ENCODE results near the gene MPDU1. TPM values are rescaled to one million over a fixed set of nuclear protein-coding genes. Genes with fewer than 3 reads are reported as not detected.

The MPDU1 gene
- total RNA-seq, 1 experiment from 2014 or later = 50.9 TPM

DNA sequence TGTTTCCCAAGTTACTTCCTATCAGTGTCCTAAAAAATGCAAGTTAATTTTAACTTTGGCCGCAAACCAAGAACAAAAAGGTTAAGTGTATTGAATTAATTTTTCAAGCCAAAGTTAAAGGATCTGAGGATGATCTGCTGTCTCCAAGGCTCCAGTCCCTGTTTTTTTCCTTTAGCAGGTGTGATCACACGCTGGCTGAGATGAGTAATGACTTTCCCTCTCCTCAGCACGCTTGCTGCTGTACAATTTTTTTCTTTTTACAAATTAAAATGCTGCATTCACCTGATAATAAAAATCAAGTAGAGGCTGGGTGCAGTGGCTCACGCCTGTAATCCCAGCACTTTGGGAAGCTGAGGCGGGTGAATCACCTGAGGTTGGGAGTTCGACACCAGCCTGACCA, 38.7 kb upstream of the MPDU1 start:
- peaks cover 6 to 16% of the 10 kb centered on the region in 2 experiments for H3K4me1 ChIP-seq (ENCODE audit: control insufficient read depth in 1 of 2, insufficient read depth in 2 of 2, low read length in 2 of 2)
- intact Hi-C loops (cut with micrococcal nuclease) = no loop called here
- DNase-seq (ENCODE audit: low read depth, low spot score) (no peak), ATAC-seq (no peak)
- no peak overlapping the region for H2AFZ ChIP-seq (ENCODE audit: low read depth, low read length, poor library complexity, severe bottlenecking)
- BruUV-seq (replicated peaks) = no TSS peak
- no peak overlapping the region for H3K9ac ChIP-seq (ENCODE audit: low read length)
- no peaks in the 10 kb centered on the region for H4K20me1 ChIP-seq (ENCODE audit: insufficient read depth)
- no peaks in the 10 kb centered on the region for H3K9me2 ChIP-seq (ENCODE audit: insufficient read depth)
- H3K4me2 ChIP-seq (ENCODE audit: low read length) = no peak overlapping the region
- H3K4me3 ChIP-seq (replicated peaks in 1 of 2; ENCODE audit: low read depth in 1 of 2, low read length in 2 of 2) = no peak overlapping the region
- TF ChIP-seq, protein P1, sequence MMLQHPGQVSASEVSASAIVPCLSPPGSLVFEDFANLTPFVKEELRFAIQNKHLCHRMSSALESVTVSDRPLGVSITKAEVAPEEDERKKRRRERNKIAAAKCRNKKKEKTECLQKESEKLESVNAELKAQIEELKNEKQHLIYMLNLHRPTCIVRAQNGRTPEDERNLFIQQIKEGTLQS (IDR thresholded peaks at IDR 0.05) = no peak
- no peak for TF ChIP-seq ZFX (IDR thresholded peaks at IDR 0.05)
- TF ChIP-seq ELF1 (IDR thresholded peaks at IDR 0.05; ENCODE audit: borderline replicate concordance, low read depth) = no peak
- TF ChIP-seq YY1 (IDR thresholded peaks at IDR 0.05; ENCODE audit: extremely low read depth, insufficient replicate concordance, low read depth, low read length) = no peak
- TF ChIP-seq TCF7L2 (IDR thresholded peaks at IDR 0.05; ENCODE audit: borderline replicate concordance, extremely low read depth, insufficient read depth, insufficient read length) = no peak
- no peak for TF ChIP-seq EZH2 (IDR thresholded peaks at IDR 0.05)
- TF ChIP-seq, protein P2, sequence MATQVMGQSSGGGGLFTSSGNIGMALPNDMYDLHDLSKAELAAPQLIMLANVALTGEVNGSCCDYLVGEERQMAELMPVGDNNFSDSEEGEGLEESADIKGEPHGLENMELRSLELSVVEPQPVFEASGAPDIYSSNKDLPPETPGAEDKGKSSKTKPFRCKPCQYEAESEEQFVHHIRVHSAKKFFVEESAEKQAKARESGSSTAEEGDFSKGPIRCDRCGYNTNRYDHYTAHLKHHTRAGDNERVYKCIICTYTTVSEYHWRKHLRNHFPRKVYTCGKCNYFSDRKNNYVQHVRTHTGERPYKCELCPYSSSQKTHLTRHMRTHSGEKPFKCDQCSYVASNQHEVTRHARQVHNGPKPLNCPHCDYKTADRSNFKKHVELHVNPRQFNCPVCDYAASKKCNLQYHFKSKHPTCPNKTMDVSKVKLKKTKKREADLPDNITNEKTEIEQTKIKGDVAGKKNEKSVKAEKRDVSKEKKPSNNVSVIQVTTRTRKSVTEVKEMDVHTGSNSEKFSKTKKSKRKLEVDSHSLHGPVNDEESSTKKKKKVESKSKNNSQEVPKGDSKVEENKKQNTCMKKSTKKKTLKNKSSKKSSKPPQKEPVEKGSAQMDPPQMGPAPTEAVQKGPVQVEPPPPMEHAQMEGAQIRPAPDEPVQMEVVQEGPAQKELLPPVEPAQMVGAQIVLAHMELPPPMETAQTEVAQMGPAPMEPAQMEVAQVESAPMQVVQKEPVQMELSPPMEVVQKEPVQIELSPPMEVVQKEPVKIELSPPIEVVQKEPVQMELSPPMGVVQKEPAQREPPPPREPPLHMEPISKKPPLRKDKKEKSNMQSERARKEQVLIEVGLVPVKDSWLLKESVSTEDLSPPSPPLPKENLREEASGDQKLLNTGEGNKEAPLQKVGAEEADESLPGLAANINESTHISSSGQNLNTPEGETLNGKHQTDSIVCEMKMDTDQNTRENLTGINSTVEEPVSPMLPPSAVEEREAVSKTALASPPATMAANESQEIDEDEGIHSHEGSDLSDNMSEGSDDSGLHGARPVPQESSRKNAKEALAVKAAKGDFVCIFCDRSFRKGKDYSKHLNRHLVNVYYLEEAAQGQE (IDR thresholded peaks at IDR 0.05; ENCODE audit: low read depth) = no peak
- no peak for TF ChIP-seq EGR1 (IDR thresholded peaks at IDR 0.05; ENCODE audit: low read depth)
- TF ChIP-seq FOSL1 (IDR thresholded peaks at IDR 0.05; ENCODE audit: low read depth) = no peak
- TF ChIP-seq, protein P3, sequence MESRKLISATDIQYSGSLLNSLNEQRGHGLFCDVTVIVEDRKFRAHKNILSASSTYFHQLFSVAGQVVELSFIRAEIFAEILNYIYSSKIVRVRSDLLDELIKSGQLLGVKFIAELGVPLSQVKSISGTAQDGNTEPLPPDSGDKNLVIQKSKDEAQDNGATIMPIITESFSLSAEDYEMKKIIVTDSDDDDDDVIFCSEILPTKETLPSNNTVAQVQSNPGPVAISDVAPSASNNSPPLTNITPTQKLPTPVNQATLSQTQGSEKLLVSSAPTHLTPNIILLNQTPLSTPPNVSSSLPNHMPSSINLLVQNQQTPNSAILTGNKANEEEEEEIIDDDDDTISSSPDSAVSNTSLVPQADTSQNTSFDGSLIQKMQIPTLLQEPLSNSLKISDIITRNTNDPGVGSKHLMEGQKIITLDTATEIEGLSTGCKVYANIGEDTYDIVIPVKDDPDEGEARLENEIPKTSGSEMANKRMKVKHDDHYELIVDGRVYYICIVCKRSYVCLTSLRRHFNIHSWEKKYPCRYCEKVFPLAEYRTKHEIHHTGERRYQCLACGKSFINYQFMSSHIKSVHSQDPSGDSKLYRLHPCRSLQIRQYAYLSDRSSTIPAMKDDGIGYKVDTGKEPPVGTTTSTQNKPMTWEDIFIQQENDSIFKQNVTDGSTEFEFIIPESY (IDR thresholded peaks at IDR 0.05; ENCODE audit: extremely low read depth, insufficient replicate concordance, low read length) = no peak
- TF ChIP-seq POLR2A (IDR thresholded peaks at IDR 0.05; ENCODE audit: borderline replicate concordance, extremely low read depth, insufficient read depth, insufficient read length) = no peak
- TF ChIP-seq ZNF274 (IDR thresholded peaks at IDR 0.05; ENCODE audit: low read depth, low read length) = no peak
- TF ChIP-seq, protein P4, sequence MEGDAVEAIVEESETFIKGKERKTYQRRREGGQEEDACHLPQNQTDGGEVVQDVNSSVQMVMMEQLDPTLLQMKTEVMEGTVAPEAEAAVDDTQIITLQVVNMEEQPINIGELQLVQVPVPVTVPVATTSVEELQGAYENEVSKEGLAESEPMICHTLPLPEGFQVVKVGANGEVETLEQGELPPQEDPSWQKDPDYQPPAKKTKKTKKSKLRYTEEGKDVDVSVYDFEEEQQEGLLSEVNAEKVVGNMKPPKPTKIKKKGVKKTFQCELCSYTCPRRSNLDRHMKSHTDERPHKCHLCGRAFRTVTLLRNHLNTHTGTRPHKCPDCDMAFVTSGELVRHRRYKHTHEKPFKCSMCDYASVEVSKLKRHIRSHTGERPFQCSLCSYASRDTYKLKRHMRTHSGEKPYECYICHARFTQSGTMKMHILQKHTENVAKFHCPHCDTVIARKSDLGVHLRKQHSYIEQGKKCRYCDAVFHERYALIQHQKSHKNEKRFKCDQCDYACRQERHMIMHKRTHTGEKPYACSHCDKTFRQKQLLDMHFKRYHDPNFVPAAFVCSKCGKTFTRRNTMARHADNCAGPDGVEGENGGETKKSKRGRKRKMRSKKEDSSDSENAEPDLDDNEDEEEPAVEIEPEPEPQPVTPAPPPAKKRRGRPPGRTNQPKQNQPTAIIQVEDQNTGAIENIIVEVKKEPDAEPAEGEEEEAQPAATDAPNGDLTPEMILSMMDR (IDR thresholded peaks at IDR 0.05 in 2 of 3, conservative IDR thresholded peaks at IDR 0.05 in 1 of 3; ENCODE audit: borderline replicate concordance in 1 of 3, insufficient read depth in 1 of 3, low read depth in 2 of 3, low read length in 2 of 3) = no peak
- TF ChIP-seq SP1 (IDR thresholded peaks at IDR 0.05; ENCODE audit: low read depth) = no peak
- no peak for TF ChIP-seq RAD21 (IDR thresholded peaks at IDR 0.05; ENCODE audit: low read depth)
- no peak for TF ChIP-seq POLR2AphosphoS5 (IDR thresholded peaks at IDR 0.05; ENCODE audit: low read depth, low read length)
- TF ChIP-seq CEBPB (IDR thresholded peaks at IDR 0.05; ENCODE audit: low read depth) = no peak
- no peak for TF ChIP-seq SRF (IDR thresholded peaks at IDR 0.05; ENCODE audit: low read depth)
- H3K79me2 ChIP-seq (ENCODE audit: insufficient read depth, low read length) = no peaks in the 10 kb centered on the region
- H3K9me3 ChIP-seq (ENCODE audit: control insufficient read depth in 1 of 2, insufficient read depth in 1 of 2, low read depth in 1 of 2, low read length in 2 of 2) = no peaks in the 10 kb centered on the region
- no peaks in the 10 kb centered on the region for H3K27me3 ChIP-seq (ENCODE audit: insufficient read depth, low read length)
- POLR2A ChIA-PET = no interaction called here
- RAD21 ChIA-PET (ENCODE audit: low non-redundant PET in 1 of 2, low total read pairs in 2 of 2, uncharacterized antibody in 2 of 2, unreplicated experiment in 2 of 2) = no interaction called here
- no peaks in the 10 kb centered on the region for H3K36me3 ChIP-seq (ENCODE audit: control insufficient read depth in 1 of 2, insufficient read depth in 2 of 2, low read length in 2 of 2)
- CTCF ChIA-PET = no interaction called here
- H3K27ac ChIP-seq (ENCODE audit: low read depth, low read length) = no peak overlapping the region

Data from HCT116 (cell line).